ENCODE measurements around the gene BCL11B.

Gene BCL11B

DNA sequence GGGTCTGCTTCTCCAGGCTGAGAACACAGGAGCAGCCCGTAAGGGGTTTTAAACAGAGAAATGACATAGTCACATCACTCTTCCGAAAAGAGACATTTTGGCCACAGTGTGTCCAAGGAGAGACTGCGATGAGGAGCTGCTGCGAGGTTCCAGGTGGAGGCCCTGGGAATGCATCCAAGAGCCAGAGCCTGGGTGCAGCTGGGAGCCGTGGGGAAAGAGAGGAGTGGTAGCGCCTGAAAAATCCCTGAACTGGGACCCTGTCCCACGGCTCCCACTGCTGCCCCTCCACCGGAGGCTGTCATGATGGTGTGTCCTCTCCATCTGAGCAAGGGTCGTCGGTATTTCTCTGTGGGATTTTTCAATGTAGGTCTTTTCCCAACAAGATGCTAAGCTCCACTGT, 146.9 kb downstream of the BCL11B start:
- TF ChIP-seq, protein P1, sequence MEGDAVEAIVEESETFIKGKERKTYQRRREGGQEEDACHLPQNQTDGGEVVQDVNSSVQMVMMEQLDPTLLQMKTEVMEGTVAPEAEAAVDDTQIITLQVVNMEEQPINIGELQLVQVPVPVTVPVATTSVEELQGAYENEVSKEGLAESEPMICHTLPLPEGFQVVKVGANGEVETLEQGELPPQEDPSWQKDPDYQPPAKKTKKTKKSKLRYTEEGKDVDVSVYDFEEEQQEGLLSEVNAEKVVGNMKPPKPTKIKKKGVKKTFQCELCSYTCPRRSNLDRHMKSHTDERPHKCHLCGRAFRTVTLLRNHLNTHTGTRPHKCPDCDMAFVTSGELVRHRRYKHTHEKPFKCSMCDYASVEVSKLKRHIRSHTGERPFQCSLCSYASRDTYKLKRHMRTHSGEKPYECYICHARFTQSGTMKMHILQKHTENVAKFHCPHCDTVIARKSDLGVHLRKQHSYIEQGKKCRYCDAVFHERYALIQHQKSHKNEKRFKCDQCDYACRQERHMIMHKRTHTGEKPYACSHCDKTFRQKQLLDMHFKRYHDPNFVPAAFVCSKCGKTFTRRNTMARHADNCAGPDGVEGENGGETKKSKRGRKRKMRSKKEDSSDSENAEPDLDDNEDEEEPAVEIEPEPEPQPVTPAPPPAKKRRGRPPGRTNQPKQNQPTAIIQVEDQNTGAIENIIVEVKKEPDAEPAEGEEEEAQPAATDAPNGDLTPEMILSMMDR (IDR thresholded peaks at IDR 0.05): no peak
- Histone ChIP-seq H3K4me3 (no peak overlapping the region), H3K27ac (no peak overlapping the region)
- peak; percentile 43 for DNase-seq (ENCODE audit: low spot score)

DNA sequence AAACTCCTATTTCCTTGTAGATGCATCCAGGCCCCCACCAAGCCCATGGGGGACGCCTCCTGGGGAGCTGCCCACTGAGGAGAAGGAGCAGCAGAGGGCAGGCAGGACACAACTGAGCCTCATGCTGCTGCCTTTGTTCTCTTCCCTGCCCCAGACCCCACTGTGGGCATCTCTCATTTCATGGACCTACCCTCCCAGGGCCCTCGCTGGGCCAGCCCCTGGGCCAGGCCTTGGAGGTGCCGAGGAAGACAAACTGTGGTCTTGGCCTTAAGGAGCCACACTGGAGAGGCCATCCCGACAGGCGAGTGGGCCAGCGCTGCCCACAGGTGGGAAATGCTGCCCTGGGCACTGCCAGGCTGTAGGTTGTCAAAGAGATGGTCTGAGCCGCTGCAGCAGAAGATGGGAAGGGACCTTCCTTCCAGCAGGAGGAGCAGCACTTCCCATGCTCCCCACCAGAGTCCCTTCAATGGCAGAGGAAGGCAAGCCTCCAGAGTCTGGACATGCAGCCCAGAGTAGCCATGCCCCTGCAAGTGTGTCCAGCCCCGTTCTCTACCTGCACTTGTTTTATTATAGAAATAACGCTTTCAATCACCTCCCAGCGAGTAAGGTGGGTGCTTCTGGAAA, 147.4 kb downstream of the BCL11B start:
- TF ChIP-seq, protein P1 (IDR thresholded peaks at IDR 0.05): no peak
- DNase-seq (ENCODE audit: low spot score): no peak
- H3K27ac ChIP-seq: no peak overlapping the region
- no peak overlapping the region for H3K4me3 ChIP-seq

DNA sequence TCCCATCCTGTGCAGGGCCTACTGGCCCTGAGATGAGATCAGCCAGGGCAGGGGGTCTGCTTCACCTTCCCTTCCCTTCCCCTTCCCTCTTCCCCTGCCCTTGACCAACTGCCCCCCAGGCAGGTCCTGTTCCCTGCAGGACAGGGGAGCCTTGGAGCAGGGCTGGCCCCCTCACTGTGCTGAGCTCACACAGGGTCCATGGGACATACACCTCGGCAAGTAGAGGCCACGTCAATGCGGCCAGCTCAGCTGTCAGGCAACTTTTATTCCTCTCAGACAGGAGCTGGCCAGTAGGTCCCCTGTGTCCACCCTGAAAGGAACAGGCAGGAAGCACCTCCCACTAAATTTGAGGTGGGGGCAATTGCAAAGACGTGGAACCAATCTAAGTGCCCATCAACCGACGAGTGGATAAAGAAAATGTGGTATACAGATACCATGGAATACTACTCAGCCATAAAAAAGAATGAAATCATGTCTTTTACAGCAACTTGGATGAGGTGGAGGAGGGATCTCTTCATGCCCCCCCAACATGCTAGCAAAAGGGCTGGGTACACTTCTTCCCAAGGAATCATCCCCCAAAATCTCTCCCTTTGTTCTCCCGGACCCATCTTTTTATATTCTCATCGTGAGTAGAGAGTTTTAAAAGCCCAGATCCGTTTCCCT, 148.7 kb downstream of the BCL11B start:
- no peak overlapping the region for H3K27ac ChIP-seq
- peak; percentile 47 for DNase-seq (ENCODE audit: low spot score)
- TF ChIP-seq, protein P1 (IDR thresholded peaks at IDR 0.05): no peak
- H3K4me3 ChIP-seq: no peak overlapping the region

DNA sequence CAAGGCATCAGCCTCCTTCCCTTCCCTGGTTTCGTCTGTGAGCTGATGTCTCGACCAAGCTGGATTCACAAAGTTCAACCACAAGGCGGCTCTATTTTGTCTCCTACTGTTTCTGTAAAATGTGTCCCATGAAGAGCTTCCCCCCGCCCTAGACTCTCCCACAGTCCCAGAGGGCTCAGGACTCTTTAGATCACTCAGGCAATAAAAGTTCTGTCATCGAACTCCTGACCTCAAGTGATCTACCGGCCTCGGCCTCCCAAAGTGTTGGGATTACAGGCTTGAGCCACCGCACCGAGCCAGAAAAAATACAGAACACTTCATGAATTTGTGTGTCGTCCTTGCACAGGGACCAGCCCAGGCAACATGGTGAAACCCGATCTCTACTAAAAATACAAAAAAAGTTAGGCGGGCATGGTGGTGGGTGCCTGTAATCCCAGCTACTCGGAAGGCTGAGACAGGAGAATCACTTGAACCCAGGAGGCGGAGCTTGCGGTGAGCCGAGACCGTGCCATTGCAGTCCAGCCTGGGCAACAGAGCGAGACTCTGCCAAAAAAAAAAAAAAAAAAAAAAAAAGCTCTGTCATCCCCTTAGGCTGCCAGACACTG, 149.4 kb downstream of the BCL11B start:
- H3K27ac ChIP-seq: no peak overlapping the region
- TF ChIP-seq, protein P1 (IDR thresholded peaks at IDR 0.05): no peak
- no peak for DNase-seq (ENCODE audit: low spot score)
- no peak overlapping the region for H3K4me3 ChIP-seq

DNA sequence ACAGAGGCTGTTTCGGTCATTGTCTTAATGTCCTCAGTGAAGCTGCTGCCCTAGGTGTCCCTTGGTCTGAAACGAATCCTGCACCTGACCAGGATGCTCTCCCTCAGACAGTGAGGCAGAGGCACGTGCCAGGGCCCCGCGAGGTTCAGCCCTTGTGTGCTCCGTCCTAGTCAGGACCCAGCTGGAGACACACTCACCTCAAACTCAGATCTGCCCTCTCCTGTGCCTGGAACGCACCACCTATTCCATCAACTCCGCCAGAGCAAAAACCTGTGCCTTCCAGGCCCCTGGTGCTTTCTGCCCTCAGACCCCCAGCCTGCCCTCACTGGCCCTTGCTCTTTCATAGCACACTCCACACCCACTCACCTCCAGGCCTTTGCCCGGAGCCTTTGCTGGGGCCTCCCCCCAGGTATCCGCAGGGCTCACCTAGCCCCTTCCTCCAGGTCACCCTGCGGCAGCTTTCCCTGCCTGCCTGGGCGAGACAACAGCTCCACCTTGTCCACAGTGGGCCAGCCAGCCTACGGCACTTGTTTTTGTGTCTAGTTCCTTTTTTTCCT, 150.6 kb downstream of the BCL11B start:
- peak; percentile 46 for DNase-seq (ENCODE audit: low spot score)
- H3K27ac ChIP-seq: no peak overlapping the region
- TF ChIP-seq, protein P1 (IDR thresholded peaks at IDR 0.05): no peak
- no peak overlapping the region for H3K4me3 ChIP-seq

DNA sequence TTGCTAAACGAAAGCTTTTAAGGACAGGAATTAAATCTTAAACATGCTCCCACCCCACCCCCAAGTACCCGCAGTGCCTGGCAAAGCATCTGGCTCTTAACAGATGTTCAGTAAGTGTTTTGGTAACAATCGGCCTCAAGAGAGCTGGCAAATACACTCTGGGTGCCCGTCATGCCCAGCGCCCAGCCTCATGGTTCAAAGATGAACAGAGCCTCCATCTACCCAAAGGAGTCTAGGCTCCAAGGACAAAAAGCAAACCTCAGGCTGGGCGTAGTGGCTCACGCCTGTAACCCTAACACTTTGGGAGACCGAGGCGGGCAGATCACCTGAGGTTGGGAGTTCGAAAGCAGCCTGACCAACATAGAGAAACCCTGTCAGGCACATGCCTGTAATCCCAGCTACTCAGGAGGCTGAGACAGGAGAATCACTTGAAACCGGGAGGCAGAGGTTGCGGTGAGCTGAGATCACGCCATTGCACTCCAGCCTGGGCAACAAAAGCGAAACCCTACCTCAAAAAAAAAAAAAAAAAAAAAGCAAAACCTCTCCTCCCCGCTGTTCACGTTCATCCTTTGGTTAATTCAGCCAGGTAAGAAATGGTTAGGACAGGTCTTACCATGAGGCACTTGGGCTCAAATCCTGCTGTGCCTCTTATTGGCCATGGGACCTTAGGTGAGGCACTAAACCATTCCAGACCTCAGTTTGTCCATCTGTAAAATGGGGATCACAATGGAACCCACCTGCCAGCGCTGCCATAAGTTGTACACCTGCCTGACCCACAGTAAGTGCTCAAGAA, 151.3 kb downstream of the BCL11B start:
- Histone ChIP-seq H3K27ac (no peak overlapping the region), H3K4me3 (no peak overlapping the region)
- TF ChIP-seq, protein P1 (IDR thresholded peaks at IDR 0.05): no peak
- peak; percentile 31 for DNase-seq (ENCODE audit: low spot score)

Data from coronary artery (tissue), 2 donors.